ENCODE measurements around the gene MAP3K10. TPM values are rescaled to one million over a fixed set of nuclear protein-coding genes. Genes with fewer than 3 reads are reported as not detected.

Gene MAP3K10
- total RNA-seq, 1 donor from 2014 or later, result 5.7 TPM

DNA sequence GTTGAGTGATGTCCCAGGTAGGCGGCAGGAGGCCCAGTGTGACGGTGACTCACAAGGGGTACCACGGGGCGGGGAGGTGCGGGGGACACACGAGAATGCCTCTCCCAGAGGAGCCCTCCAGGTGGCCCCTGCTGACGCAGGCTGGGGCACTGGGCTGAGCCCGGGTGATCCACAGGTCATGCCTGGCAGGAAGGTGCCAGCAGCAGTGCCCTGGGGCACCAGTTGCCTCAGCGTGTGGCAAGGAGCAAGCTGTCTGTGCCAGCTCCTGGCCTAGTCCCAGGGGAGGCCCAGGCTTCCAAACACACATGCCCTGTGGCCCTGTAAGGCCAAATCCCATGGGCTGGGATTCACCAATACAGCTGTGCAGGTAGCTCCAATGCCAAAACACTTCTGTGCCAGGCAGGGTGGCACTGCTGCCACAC, 65.9 kb downstream of the MAP3K10 start:
- H3K27me3 Mint-ChIP-seq (ENCODE audit: insufficient read depth, low read depth), result no peaks in the 10 kb centered on the region

DNA sequence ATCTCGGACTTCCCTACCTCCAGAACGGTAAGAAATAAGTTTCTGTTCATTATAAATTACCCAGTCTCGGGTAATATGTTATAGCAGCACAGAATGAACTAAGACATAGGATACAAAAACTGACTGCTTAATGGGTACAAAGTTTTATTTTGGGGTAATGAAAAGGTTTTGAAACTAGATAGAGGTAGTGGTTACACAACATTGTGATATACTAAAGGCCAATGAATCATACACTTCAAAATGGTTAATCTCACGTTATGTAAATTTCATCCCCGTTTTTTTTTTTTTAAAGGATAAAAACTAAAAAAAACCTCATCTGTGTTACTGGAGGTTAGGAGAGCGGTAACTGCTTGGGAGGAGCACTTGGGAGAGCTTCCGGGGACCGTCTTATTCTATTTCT, 70.4 kb downstream of the MAP3K10 start:
- Histone ChIP-seq H3K27me3 (no peaks in the 10 kb centered on the region), H3K4me3 (no peak overlapping the region), H3K4me1 (no peaks in the 10 kb centered on the region), H3K9ac (no peak overlapping the region), H3K79me2 (ENCODE audit: low read depth) (peaks cover 37% of the 10 kb centered on the region), H3F3A (ENCODE audit: low read depth) (no peaks in the 10 kb centered on the region), H3K4me2 (no peak overlapping the region), H2AFZ (replicated peaks) (no peak overlapping the region), H4K20me1 (ENCODE audit: low read depth) (peaks cover 16% of the 10 kb centered on the region), H3K9me3 (ENCODE audit: low read depth) (no peaks in the 10 kb centered on the region), H3K27ac (no peak overlapping the region), H3K36me3 (no peaks in the 10 kb centered on the region)
- TF ChIP-seq EZH2phosphoT487 (IDR thresholded peaks at IDR 0.05) (no peak), EZH2 (IDR thresholded peaks at IDR 0.05) (no peak)
- TF ChIP-seq, protein P1, sequence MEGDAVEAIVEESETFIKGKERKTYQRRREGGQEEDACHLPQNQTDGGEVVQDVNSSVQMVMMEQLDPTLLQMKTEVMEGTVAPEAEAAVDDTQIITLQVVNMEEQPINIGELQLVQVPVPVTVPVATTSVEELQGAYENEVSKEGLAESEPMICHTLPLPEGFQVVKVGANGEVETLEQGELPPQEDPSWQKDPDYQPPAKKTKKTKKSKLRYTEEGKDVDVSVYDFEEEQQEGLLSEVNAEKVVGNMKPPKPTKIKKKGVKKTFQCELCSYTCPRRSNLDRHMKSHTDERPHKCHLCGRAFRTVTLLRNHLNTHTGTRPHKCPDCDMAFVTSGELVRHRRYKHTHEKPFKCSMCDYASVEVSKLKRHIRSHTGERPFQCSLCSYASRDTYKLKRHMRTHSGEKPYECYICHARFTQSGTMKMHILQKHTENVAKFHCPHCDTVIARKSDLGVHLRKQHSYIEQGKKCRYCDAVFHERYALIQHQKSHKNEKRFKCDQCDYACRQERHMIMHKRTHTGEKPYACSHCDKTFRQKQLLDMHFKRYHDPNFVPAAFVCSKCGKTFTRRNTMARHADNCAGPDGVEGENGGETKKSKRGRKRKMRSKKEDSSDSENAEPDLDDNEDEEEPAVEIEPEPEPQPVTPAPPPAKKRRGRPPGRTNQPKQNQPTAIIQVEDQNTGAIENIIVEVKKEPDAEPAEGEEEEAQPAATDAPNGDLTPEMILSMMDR (IDR thresholded peaks at IDR 0.05), result no peak
- no peaks in the 10 kb centered on the region for H3K9me3 Mint-ChIP-seq
- H3K27me3 Mint-ChIP-seq (ENCODE audit: insufficient read depth, low read depth), result peaks cover 5% of the 10 kb centered on the region
- H3K4me1 Mint-ChIP-seq, result peaks cover 6% of the 10 kb centered on the region
- peaks cover 18% of the 10 kb centered on the region for H3K36me3 Mint-ChIP-seq
- H3K27ac Mint-ChIP-seq, result no peak overlapping the region
- DNase-seq (ENCODE audit: low spot score), result no peak
- H3K4me3 Mint-ChIP-seq, result no peak overlapping the region

More for the DNA sequence above, 65.9 kb downstream of the MAP3K10 start:
- H3K27me3 ChIP-seq, result no peaks in the 10 kb centered on the region
- TF ChIP-seq EZH2phosphoT487 (IDR thresholded peaks at IDR 0.05) (no peak), EZH2 (IDR thresholded peaks at IDR 0.05) (no peak)
- TF ChIP-seq, protein P1 (IDR thresholded peaks at IDR 0.05), result no peak
- no peak overlapping the region for H3K27ac ChIP-seq
- H3K4me1 ChIP-seq, result no peaks in the 10 kb centered on the region
- H3F3A ChIP-seq (ENCODE audit: low read depth), result no peaks in the 10 kb centered on the region
- H3K4me3 ChIP-seq, result no peak overlapping the region
- Mint-ChIP-seq H3K36me3 (peaks cover 32% of the 10 kb centered on the region), H3K4me3 (no peak overlapping the region), H3K4me1 (no peaks in the 10 kb centered on the region), H3K9me3 (no peaks in the 10 kb centered on the region), H3K27ac (no peak overlapping the region)
- no peak overlapping the region for H3K4me2 ChIP-seq
- no peaks in the 10 kb centered on the region for H3K9me3 ChIP-seq (ENCODE audit: low read depth)
- no peaks in the 10 kb centered on the region for H3K36me3 ChIP-seq
- no peak for DNase-seq (ENCODE audit: low spot score)
- peaks cover 12% of the 10 kb centered on the region for H4K20me1 ChIP-seq (ENCODE audit: low read depth)
- H3K79me2 ChIP-seq (ENCODE audit: low read depth), result peaks cover 35% of the 10 kb centered on the region
- no peak overlapping the region for H2AFZ ChIP-seq (replicated peaks)
- H3K9ac ChIP-seq, result no peak overlapping the region

DNA sequence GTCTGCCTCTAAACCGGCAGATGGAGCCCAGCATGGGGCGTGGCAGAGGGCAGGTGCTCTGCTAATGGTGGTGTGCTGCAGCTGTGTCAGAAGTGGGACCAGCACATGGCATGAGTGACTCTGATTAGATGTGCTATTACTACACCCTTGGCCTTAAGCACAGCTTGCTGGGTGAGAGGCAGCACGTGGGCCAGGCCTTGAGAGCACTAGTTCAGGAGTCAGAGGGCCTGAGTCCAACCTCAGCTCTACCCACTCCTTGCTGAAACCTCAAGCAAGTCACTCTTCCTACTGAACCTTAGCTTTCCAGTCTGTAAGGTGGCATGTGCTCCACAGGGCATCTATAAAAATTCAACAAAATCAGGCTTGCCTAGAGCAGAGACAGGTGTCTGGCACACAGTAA, 71.2 kb downstream of the MAP3K10 start:
- TF ChIP-seq, protein P1 (IDR thresholded peaks at IDR 0.05), result no peak
- TF ChIP-seq EZH2phosphoT487 (IDR thresholded peaks at IDR 0.05) (no peak), EZH2 (IDR thresholded peaks at IDR 0.05) (no peak)
- Histone ChIP-seq H3K9ac (no peak overlapping the region), H3K4me2 (no peak overlapping the region), H3K27ac (no peak overlapping the region), H3F3A (ENCODE audit: low read depth) (no peaks in the 10 kb centered on the region), H3K79me2 (ENCODE audit: low read depth) (peaks cover 43% of the 10 kb centered on the region), H2AFZ (replicated peaks) (no peak overlapping the region), H3K36me3 (no peaks in the 10 kb centered on the region), H3K9me3 (ENCODE audit: low read depth) (no peaks in the 10 kb centered on the region), H3K4me1 (no peaks in the 10 kb centered on the region), H3K4me3 (no peak overlapping the region), H3K27me3 (no peaks in the 10 kb centered on the region), H4K20me1 (ENCODE audit: low read depth) (peaks cover 16% of the 10 kb centered on the region)
- Mint-ChIP-seq H3K36me3 (peaks cover 18% of the 10 kb centered on the region), H3K27me3 (ENCODE audit: insufficient read depth, low read depth) (peaks cover 7% of the 10 kb centered on the region), H3K4me1 (peaks cover 6% of the 10 kb centered on the region), H3K4me3 (no peak overlapping the region), H3K9me3 (no peaks in the 10 kb centered on the region), H3K27ac (no peak overlapping the region)
- DNase-seq (ENCODE audit: low spot score), result no peak
